ENCODE data around the gene AVPI1. TPM values are rescaled to one million over a fixed set of nuclear protein-coding genes. Genes with fewer than 3 reads are reported as not detected.
A peak's percentile ranks its signal among the peaks of the same experiment; 100 is the strongest.

The AVPI1 gene
- total RNA-seq: 10 to 100 TPM; 23.7 to 34.1 (median 31.4) TPM
- long read RNA-seq, donor 1, transcript AVPI1-201 (3 exons, 1,457 nt): major isoform, 39 of 57 reads
- long read RNA-seq, donor 1, partial matches to known transcripts: 13 of 57 reads
- long read RNA-seq, donor 1, other reads (novel, unspliced or antisense): 5 of 57 reads
- long read RNA-seq, donor 2, transcript AVPI1-201 (3 exons, 1,457 nt): major isoform, 30 of 67 reads
- long read RNA-seq, donor 2, partial matches to known transcripts: 0 of 67 reads
- long read RNA-seq, donor 2, other reads (novel, unspliced or antisense): 37 of 67 reads

- ATAC-seq (peak; percentile 89), DNase-seq (peak; percentile 98 to 99 (median 99))
- H3K4me3 ChIP-seq: peak within 1 kb of the TSS; percentile 52
- intact Hi-C loops (cut with DNase I, micrococcal nuclease): no loop called here
- TF ChIP-seq CTCF (IDR thresholded peaks at IDR 0.05): peak; percentile 44
- H3K4me1 ChIP-seq (ENCODE audit: low read depth): peaks cover 33% of the 10 kb centered on the region
- H3K36me3 ChIP-seq (ENCODE audit: low read depth): no peaks in the 10 kb centered on the region
- H3K9me3 ChIP-seq: no peaks in the 10 kb centered on the region
These were observed at the start of gene AVPI1 for GRCh38 chr10:97686962-97687784. AVPI1 (minus strand) TSS chr10:97687241; CDS start chr10:97679905, 7,336 bp downstream.

- Histone ChIP-seq H3K4me3 (peak overlapping the region; percentile 99), H3K4me1 (ENCODE audit: low read depth) (peaks cover 20% of the 10 kb centered on the region), H3K36me3 (ENCODE audit: low read depth) (no peaks in the 10 kb centered on the region), H3K9me3 (no peaks in the 10 kb centered on the region)
- DNase-seq (no peak), ATAC-seq (peak; percentile 2)
- intact Hi-C loops (cut with DNase I, micrococcal nuclease): no loop called here
- no peak for TF ChIP-seq CTCF (IDR thresholded peaks at IDR 0.05)
These were observed 49.4 kb upstream of the AVPI1 start for GRCh38 chr10:97736403-97736901.

GRCh38 chr10:97734021-97734420, 47.0 kb upstream of the AVPI1 start:
- no peak for TF ChIP-seq CTCF (IDR thresholded peaks at IDR 0.05)
- no peak for DNase-seq
- Histone ChIP-seq H3K36me3 (ENCODE audit: low read depth) (no peaks in the 10 kb centered on the region), H3K4me1 (ENCODE audit: low read depth) (peaks cover 20% of the 10 kb centered on the region), H3K9me3 (no peaks in the 10 kb centered on the region), H3K4me3 (no peak overlapping the region)
- no peak for ATAC-seq
- intact Hi-C loops (cut with DNase I, micrococcal nuclease): no loop called here

GRCh38 chr10:97733256-97733655, 46.2 kb upstream of the AVPI1 start:
- no peak overlapping the region for H3K4me3 ChIP-seq
- DNase-seq (no peak), ATAC-seq (no peak)
- H3K9me3 ChIP-seq: no peaks in the 10 kb centered on the region
- H3K36me3 ChIP-seq (ENCODE audit: low read depth): no peaks in the 10 kb centered on the region
- H3K4me1 ChIP-seq (ENCODE audit: low read depth): peaks cover 12% of the 10 kb centered on the region
- TF ChIP-seq CTCF (IDR thresholded peaks at IDR 0.05): no peak
- intact Hi-C loops (cut with DNase I, micrococcal nuclease): no loop called here

GRCh38 chr10:97732052-97732359, 45.0 kb upstream of the AVPI1 start:
- H3K9me3 ChIP-seq: no peaks in the 10 kb centered on the region
- H3K4me1 ChIP-seq (ENCODE audit: low read depth): peaks cover 5% of the 10 kb centered on the region
- intact Hi-C loops (cut with DNase I, micrococcal nuclease): no loop called here
- no peaks in the 10 kb centered on the region for H3K36me3 ChIP-seq (ENCODE audit: low read depth)
- no peak overlapping the region for H3K4me3 ChIP-seq
- DNase-seq (no peak), ATAC-seq (no peak)
- TF ChIP-seq CTCF (IDR thresholded peaks at IDR 0.05): no peak

All from mucosa of descending colon (tissue), 3 donors.